Right lobe of liver (tissue), 6 donors: ENCODE measurements around the gene ASF1B. TPM values are rescaled to one million over a fixed set of nuclear protein-coding genes. Genes with fewer than 3 reads are reported as not detected.

Source experiments
- ATAC-seq, 4 donors: fragments of 200-7000 bp; cut with Tn5 transposase; one replicate each; pipeline ENCODE4 v1.9.1; 2020; ENCODE audit warnings: mild to moderate bottlenecking in 4 of 4, moderate library complexity in 4 of 4
- DNase-seq, 3 donors: peaks; one replicate each; pipeline ENCODE4 v3.0.0-alpha.2; 2020
- H3K27ac ChIP-seq, 3 donors: fragments of 200-600 bp; one replicate each; pipeline ENCODE4 v1.8.0; 2022
- H3K27me3 ChIP-seq, 2 donors: fragments of 200-600 bp; one replicate each; pipeline ENCODE4 v1.8.0; 2022
- H3K36me3 ChIP-seq, 4 donors: fragments of 200-600 bp; sonication (generic) in 1 of 4; one replicate each; pipeline versions ENCODE4 v1.5.1 to v1.8.0; 2017 to 2022; ENCODE audit warnings: control low read depth in 1 of 4
- H3K4me1 ChIP-seq, 4 donors: fragments of 200-600 bp; sonication (generic) in 1 of 4; one replicate each; pipeline versions ENCODE4 v1.5.1 to v1.8.0; 2017 to 2022; ENCODE audit warnings: control low read depth in 1 of 4
- H3K4me3 ChIP-seq, 3 donors: fragments of 200-600 bp; one replicate each; pipeline ENCODE4 v1.8.0; 2022
- H3K9me3 ChIP-seq, 4 donors: fragments of 200-600 bp; sonication (generic) in 1 of 4; one replicate each; pipeline versions ENCODE4 v1.5.1 to v1.8.0; 2017 to 2022; ENCODE audit warnings: control low read depth in 1 of 4
- POLR2A ChIP-seq: fragments of 450-650 bp; IDR thresholded peaks from one replicate; pipeline ENCODE4 v1.6.1; 2017; ENCODE audit warnings: antibody characterized with exemption, mild to moderate bottlenecking
- WGBS: methylation state at CpG from one replicate; pipeline ENCODE4 v1.1.6; 2018; ENCODE audit warnings: low coverage, low lambda C conversion rate; ENCODE audit not compliant: insufficient coverage; ENCODE audit errors: missing lambda C conversion rate; 5-methylcytosine and 5-hydroxymethylcytosine counted together
- intact Hi-C, 2 donors: fragments of 100-400 bp; cut with DNase I; formaldehyde crosslinking; loops; one replicate each; pipeline versions ENCODE4 v1.11.2 to v1.14.1; 2022
- total RNA-seq, 6 experiments: library from RNA; depleted of rRNA in 2 of 6; stranded (reverse); fragments of >200 nt in 2 of 6; fragmentation: NEBNext Ultra II Directional in 3 of 6; extraction: Animal tissue kit (Norgen Biotek cat#: 25700) in 3 of 6; gene quantifications; one replicate each; pipeline versions ENCODE4 v1.1.0 to v1.2.4, GENCODE V29; 2016 to 2023
- TF ChIP-seq, protein P1 (sequence below), 4 donors: fragments of 200-600 bp in 3 of 4; fragments of 450-650 bp in 1 of 4; IDR thresholded peaks; one replicate each; pipeline versions ENCODE4 v1.5.1 to v1.8.0; 2016 to 2022; ENCODE audit warnings: antibody characterized with exemption in 4 of 4, mild to moderate bottlenecking in 2 of 4
- donor health status: DM: no; HTN: yes; CAD: no.
- donor health status: DM: no; HTN: no; CAD: no.
- donor health status: DM: no; HTN: no; CAD: no.
- donor health status: DM: no; HTN: yes; CAD: no.
- donor health status: DM: no; HTN: yes; CAD: no.

Gene ASF1B
- total RNA-seq, 6 experiments from 2014 or later = 0.24 to 5.3 (median 0.61) TPM

DNA sequence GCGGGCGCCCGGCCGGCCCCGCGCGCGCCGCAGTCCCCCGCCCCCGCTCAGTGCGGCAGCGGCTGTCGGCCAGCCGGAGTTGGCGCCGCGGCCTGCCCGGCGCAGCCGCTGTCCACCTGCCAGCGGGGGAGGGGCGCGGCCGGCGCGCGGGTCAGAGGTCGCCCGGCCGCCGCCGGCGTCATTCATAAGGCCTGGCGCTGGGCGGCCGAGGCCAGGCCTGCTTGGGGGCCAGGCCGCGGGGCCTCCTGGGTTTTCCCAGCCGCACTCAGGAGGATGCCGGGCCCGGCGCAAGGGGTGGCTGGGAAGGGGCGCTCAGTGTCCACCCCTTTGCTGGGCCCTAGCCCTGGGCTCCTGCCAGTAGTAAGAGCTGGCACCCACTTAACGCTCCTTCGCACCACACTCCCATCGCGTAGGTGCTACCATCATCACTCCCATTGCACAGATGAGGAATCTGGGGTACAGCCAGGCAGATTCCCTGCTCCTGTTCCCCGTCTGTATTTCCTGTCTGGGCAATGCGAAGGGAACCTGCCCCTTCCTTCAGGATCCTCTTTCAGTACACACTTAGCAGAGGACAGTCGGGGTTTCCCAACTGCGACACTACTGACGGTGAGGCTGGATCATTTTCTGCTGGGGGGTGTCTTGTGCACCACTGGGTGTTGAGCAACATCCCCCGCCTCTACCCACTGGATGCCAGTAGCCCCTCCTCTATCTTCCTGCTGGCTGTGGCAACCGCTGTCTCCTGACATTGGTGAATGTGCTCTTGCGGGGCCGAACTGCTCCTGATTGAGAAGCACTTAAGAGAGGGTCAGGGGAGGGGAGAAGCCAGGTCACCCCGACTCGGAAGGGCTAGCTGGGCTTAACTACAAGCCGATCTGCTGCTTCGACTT, 18.0 kb downstream of the ASF1B start:
- peak; percentile 85 to 90 (median 86) for DNase-seq
- Histone ChIP-seq H3K36me3 (no peaks in the 10 kb centered on the region), H3K4me3 (peak overlapping the region; percentile 39 to 54 (median 39)), H3K27ac (peak overlapping the region; percentile 94 to 98 (median 98)), H3K9me3 (no peaks in the 10 kb centered on the region), H3K27me3 (no peaks in the 10 kb centered on the region), H3K4me1 (peaks cover 0 to 43% (median 18%) of the 10 kb centered on the region in 4 donors)
- 0% methylated on average over 10 of the region's 61 CpGs for WGBS
- intact Hi-C loops = no loop called here
- TF ChIP-seq, protein P1, sequence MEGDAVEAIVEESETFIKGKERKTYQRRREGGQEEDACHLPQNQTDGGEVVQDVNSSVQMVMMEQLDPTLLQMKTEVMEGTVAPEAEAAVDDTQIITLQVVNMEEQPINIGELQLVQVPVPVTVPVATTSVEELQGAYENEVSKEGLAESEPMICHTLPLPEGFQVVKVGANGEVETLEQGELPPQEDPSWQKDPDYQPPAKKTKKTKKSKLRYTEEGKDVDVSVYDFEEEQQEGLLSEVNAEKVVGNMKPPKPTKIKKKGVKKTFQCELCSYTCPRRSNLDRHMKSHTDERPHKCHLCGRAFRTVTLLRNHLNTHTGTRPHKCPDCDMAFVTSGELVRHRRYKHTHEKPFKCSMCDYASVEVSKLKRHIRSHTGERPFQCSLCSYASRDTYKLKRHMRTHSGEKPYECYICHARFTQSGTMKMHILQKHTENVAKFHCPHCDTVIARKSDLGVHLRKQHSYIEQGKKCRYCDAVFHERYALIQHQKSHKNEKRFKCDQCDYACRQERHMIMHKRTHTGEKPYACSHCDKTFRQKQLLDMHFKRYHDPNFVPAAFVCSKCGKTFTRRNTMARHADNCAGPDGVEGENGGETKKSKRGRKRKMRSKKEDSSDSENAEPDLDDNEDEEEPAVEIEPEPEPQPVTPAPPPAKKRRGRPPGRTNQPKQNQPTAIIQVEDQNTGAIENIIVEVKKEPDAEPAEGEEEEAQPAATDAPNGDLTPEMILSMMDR (IDR thresholded peaks at IDR 0.05) = no peak
- TF ChIP-seq POLR2A = peak; percentile 74
- ATAC-seq = peak; percentile 54 to 66 (median 60)

DNA sequence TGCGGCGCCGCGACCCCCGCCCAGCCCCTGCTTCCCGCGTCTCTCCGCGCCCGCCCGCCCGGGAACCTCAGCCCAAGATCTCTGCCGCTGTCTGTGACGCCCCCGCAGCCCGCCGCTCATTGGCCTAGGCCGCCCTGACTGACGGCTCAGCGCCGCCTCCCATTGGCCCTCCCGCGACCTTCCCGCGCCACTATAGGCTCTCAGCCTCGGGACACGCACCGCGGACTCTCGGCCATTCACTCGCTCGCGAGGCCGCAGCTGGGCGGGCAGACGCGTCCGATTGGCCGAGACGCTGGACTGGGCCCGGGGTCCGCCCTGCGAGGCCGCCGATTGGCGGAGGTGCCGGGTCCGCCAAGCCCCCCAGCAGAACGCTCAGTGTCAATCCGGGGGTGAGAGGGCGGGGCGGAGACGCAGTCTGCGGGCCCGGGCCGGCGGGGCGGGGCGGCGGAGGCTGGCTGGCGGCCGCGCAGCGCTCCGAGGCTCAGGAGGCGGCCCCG, 18.7 kb downstream of the ASF1B start, which contains the start of gene PRKACA:
Gene PRKACA (minus strand): TSS at position 95 of the 497 bp plus-strand sequence. CDS start 215 bp downstream, outside the sequence.
- TF ChIP-seq, protein P1 (IDR thresholded peaks at IDR 0.05) = no peak
- no peak for TF ChIP-seq POLR2A
- Histone ChIP-seq H3K27me3 (no peaks in the 10 kb centered on the region), H3K36me3 (no peaks in the 10 kb centered on the region), H3K27ac (peak within 1 kb of the TSS; percentile 94 to 98 (median 98)), H3K4me1 (peaks cover 0 to 50% (median 22%) of the 10 kb centered on the region in 4 donors), H3K4me3 (peak within 1 kb of the TSS; percentile 78 to 94 (median 78)), H3K9me3 (no peaks in the 10 kb centered on the region)
- intact Hi-C loops = no loop called here
- ATAC-seq (peak; percentile 81 to 94 (median 85)), DNase-seq (peak; percentile 100)
- no CpG with 5 or more reads among the region's 67 CpGs for WGBS

DNA sequence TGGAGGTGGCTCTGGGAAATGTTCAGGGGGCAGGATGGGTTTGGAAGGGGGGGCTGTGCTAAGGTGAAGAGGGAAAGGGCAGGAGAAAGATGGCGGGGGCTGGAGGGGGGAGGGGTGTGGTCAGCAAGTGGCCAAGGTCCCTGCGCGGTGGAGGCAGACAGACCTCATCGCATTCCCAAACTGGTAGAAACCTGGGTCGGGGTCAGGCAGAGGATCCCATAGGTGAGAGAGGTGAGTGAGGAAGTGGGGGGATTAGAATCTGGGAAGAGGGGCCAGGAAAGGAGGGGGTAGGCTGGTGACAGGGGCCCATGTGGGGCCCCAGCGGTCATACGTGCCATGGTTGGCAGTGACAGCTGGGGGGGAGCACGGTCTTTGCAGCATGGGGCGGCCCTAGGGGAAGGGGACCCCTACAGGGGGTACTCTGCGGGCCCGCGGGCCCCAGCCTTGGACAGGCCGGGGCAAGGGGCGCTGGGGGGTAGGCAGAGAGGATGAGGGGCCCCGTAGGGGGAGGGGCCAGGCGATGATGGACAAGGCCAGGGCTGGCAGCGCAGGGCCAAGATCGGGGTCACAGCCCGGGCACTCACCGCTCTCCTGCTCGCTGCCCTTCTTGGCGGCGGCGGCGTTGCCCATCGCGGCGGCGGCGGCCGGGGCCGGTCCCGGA, 19.3 kb downstream of the ASF1B start:
- H3K4me3 ChIP-seq = peak overlapping the region; percentile 78 to 94 (median 78)
- H3K27ac ChIP-seq = peak overlapping the region; percentile 43 to 66 (median 44)
- DNase-seq (peak in 2 of 3 donors; percentile 61 to 71), ATAC-seq (no peak)
- no peaks in the 10 kb centered on the region for H3K27me3 ChIP-seq
- no peaks in the 10 kb centered on the region for H3K9me3 ChIP-seq
- no peaks in the 10 kb centered on the region for H3K36me3 ChIP-seq
- WGBS = 0% methylated on average over 5 of the region's 33 CpGs
- peaks cover 0 to 57% (median 29%) of the 10 kb centered on the region in 4 donors for H3K4me1 ChIP-seq
- TF ChIP-seq, protein P1 (IDR thresholded peaks at IDR 0.05) = no peak
- no peak for TF ChIP-seq POLR2A
- intact Hi-C loops = no loop called here

DNA sequence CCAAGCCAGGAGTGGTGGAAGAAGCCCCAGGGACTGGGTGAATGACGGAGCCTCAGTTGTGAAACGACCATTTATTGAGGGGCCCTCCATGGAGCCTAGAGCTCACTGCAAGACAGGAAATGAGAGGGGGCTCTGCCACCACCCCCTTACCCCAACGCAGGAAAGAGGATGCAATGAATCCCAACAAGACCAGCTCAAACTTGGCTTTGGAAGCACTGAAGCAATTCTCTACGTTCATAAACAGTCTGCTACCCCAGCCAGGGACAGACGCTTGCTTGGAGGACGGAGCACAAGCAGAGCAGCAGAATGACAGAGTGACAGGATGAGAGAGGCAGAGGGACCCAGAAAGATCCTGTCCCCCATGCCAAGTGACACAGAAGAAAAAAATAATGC, 19.9 kb downstream of the ASF1B start:
- Histone ChIP-seq H3K36me3 (no peaks in the 10 kb centered on the region), H3K27ac (peak overlapping the region in 2 of 3 donors; percentile 43 to 66), H3K9me3 (no peaks in the 10 kb centered on the region), H3K4me1 (peaks cover 0 to 57% (median 29%) of the 10 kb centered on the region in 4 donors), H3K4me3 (peak overlapping the region; percentile 78 to 94 (median 78)), H3K27me3 (no peaks in the 10 kb centered on the region)
- DNase-seq = no peak
- ATAC-seq = no peak
- intact Hi-C loops = no loop called here
- no peak for TF ChIP-seq POLR2A
- TF ChIP-seq, protein P1 (IDR thresholded peaks at IDR 0.05) = no peak
- WGBS = 6% methylated on average over 4 of the region's 6 CpGs
